NK-92 (cell line): ENCODE data around the gene RSBN1L.
"Not testable (repeated sequence)": the region's sequence is repeated elsewhere in the genome, so short reads cannot be mapped to it uniquely, and the experiment has no call there.

Experiments
- DNase-seq: peaks from one replicate; lab custom pipeline; 2025; ENCODE audit not compliant: unreplicated experiment; lab: John Stamatoyannopoulos, UW

RSBN1L gene

GRCh38 chr7:77765906-77766800 is 69.9 kb downstream of the RSBN1L start:
- DNase-seq = no peak

- no peak for DNase-seq
These were observed 70.7 kb downstream of the RSBN1L start for GRCh38 chr7:77766801-77767605.

GRCh38 chr7:77770316-77770715 is 74.1 kb downstream of the RSBN1L start:
- DNase-seq = no peak

GRCh38 chr7:77771901-77772300 is 75.6 kb downstream of the RSBN1L start:
- DNase-seq = no peak

- DNase-seq = no peak
These were observed 82.3 kb downstream of the RSBN1L start for GRCh38 chr7:77778535-77778934.

GRCh38 chr7:77782383-77782782 is 86.1 kb downstream of the RSBN1L start:
- DNase-seq = no peak

- no peak for DNase-seq
These were observed 86.9 kb downstream of the RSBN1L start for GRCh38 chr7:77783111-77783510.

- DNase-seq = no peak
These were observed 87.3 kb downstream of the RSBN1L start for GRCh38 chr7:77783545-77783944.

GRCh38 chr7:77784426-77784825 is 88.2 kb downstream of the RSBN1L start:
- not testable (repeated sequence) for DNase-seq

GRCh38 chr7:77786018-77786417 is 89.8 kb downstream of the RSBN1L start:
- DNase-seq = no peak

GRCh38 chr7:77786741-77787140 is 90.5 kb downstream of the RSBN1L start:
- no peak for DNase-seq

- no peak for DNase-seq
These were observed 92.2 kb downstream of the RSBN1L start for GRCh38 chr7:77788327-77788902.

- no peak for DNase-seq
These were observed 95.1 kb downstream of the RSBN1L start for GRCh38 chr7:77791336-77791735.

GRCh38 chr7:77791956-77792355 is 95.7 kb downstream of the RSBN1L start:
- DNase-seq = no peak

GRCh38 chr7:77794000-77794399 is 97.7 kb downstream of the RSBN1L start:
- no peak for DNase-seq

GRCh38 chr7:77796109-77796508 is 99.8 kb downstream of the RSBN1L start:
- no peak for DNase-seq

GRCh38 chr7:77796960-77797359 is 100.7 kb downstream of the RSBN1L start:
- no peak for DNase-seq

GRCh38 chr7:77797734-77798393 is 101.6 kb downstream of the RSBN1L start:
- no peak for DNase-seq

- DNase-seq = peak; percentile 92
These were observed 102.3 kb downstream of the RSBN1L start, which contains the start of the genes PHTF2 and TMEM60 for GRCh38 chr7:77798394-77799077. Gene PHTF2, plus strand, starts transcription at chr7:77798773. Gene TMEM60, minus strand, starts transcription at chr7:77798434. Its CDS starts 4,061 bp downstream, at chr7:77794373.
